ENCODE measurements around the gene TNK2.

GRCh38 chr3:195872097-195872496, 36.3 kb downstream of the TNK2 start:
- TF ChIP-seq POLR2A (IDR thresholded peaks at IDR 0.05; ENCODE audit: low read length) (no peak), GATA1 (IDR thresholded peaks at IDR 0.05; ENCODE audit: low read depth, low read length) (no peak)
